Spleen (tissue), 11 donors: ENCODE measurements around the gene GARIN5B. TPM values are rescaled to one million over a fixed set of nuclear protein-coding genes. Genes with fewer than 3 reads are reported as not detected.

Experiments
- DNase-seq: peaks from one replicate; pipeline ENCODE4 v3.0.0-alpha.2; 2020
- H3K27ac ChIP-seq, 8 donors: fragments of 200-600 bp; sonication (generic) in 7 of 8; 1 replicate in 4 of 8; 2 replicates in 4 of 8; pipeline versions ENCODE4 v1.5.0 to v1.8.0; 2016 to 2021; ENCODE audit warnings: inconsistent platforms in 4 of 8, mild to moderate bottlenecking in 4 of 8, moderate library complexity in 1 of 8
- H3K27me3 ChIP-seq, 7 donors: fragments of 200-600 bp; sonication (generic) in 6 of 7; replicated peaks in 1 of 7; 1 replicate in 4 of 7; 2 replicates in 3 of 7; pipeline versions ENCODE4 v1.5.0 to v1.8.0; 2016 to 2021; ENCODE audit warnings: inconsistent platforms in 3 of 7, mild to moderate bottlenecking in 1 of 7
- H3K36me3 ChIP-seq, 6 donors: fragments of 200-600 bp; sonication (generic) in 5 of 6; 1 replicate in 4 of 6; 2 replicates in 2 of 6; pipeline versions ENCODE4 v1.5.0 to v1.8.0; 2016 to 2021; ENCODE audit warnings: inconsistent platforms in 2 of 6
- H3K4me1 ChIP-seq, 6 donors: fragments of 200-600 bp; sonication (generic) in 5 of 6; 1 replicate in 3 of 6; 2 replicates in 3 of 6; pipeline versions ENCODE4 v1.5.0 to v1.8.0; 2016 to 2021; ENCODE audit warnings: inconsistent platforms in 3 of 6
- H3K4me3 ChIP-seq, 8 donors: fragments of 200-600 bp; sonication (generic) in 7 of 8; 1 replicate in 4 of 8; 2 replicates in 4 of 8; pipeline versions ENCODE4 v1.5.0 to v1.8.0; 2016 to 2021; ENCODE audit warnings: inconsistent platforms in 4 of 8, mild to moderate bottlenecking in 4 of 8, moderate library complexity in 2 of 8
- H3K9me3 ChIP-seq, 8 donors: fragments of 200-600 bp; sonication (generic) in 7 of 8; 1 replicate in 4 of 8; 2 replicates in 4 of 8; pipeline versions ENCODE4 v1.5.0 to v1.8.0; 2016 to 2021; ENCODE audit warnings: inconsistent platforms in 4 of 8
- POLR2A ChIP-seq, 3 donors: fragments of 450-650 bp; IDR thresholded peaks; one replicate each; pipeline ENCODE4 v1.5.1; 2017; ENCODE audit warnings: antibody characterized with exemption in 3 of 3, mild to moderate bottlenecking in 1 of 3
- POLR2AphosphoS5 ChIP-seq, 3 donors: sonication (generic); formaldehyde crosslinking; IDR thresholded peaks; one replicate each; pipeline ENCODE4 v1.5.1; 2017; ENCODE audit warnings: antibody characterized with exemption in 3 of 3
- WGBS, 5 donors: extraction: QIAGEN DNeasy Blood & Tissue Kit in 3 of 5; methylation state at CpG; one replicate each; pipeline versions ENCODE4 v1.1.5 to v1.1.7; 2013 to 2018; 5-methylcytosine and 5-hydroxymethylcytosine counted together
- intact Hi-C: fragments of 100-400 bp; cut with DNase I; formaldehyde crosslinking; loops from one replicate; pipeline ENCODE4 v1.15.0; 2023; ENCODE audit warnings: low total_unique reads
- polyA plus RNA-seq, 3 donors: library from polyadenylated mRNA; stranded (reverse); fragments of 200-250 nt; gene quantifications; one replicate each; pipeline ENCODE4 v1.2.1, GENCODE V29; 2013
- total RNA-seq, 7 donors: library from RNA; depleted of rRNA in 3 of 7; stranded (reverse); fragments of >200 nt in 3 of 7; fragmentation: NEBNext Ultra II Directional in 4 of 7; extraction: Animal tissue kit (Norgen Biotek cat#: 25700) in 4 of 7; gene quantifications; one replicate each; pipeline versions ENCODE4 v1.1.0 to v1.2.1, GENCODE V29; 2016 to 2021
- TF ChIP-seq, protein P1 (sequence below), 11 experiments: fragments of 200-600 bp in 7 of 11; fragments of 450-650 bp in 4 of 11; sonication (generic) in 4 of 11; IDR thresholded peaks in 8 of 11; conservative IDR thresholded peaks in 3 of 11; 1 replicate in 7 of 11; 2 replicates in 4 of 11; pipeline versions ENCODE4 v1.4.0 to v1.8.0; 2016 to 2021; ENCODE audit warnings: antibody characterized with exemption in 11 of 11, inconsistent platforms in 4 of 11, mild to moderate bottlenecking in 1 of 11
- donor health status: healthy with polysubstance abuse.
- donor health status: DM: no; HTN: no; CAD: no; lungs with moderate emphysema.
- donor health status: DM: no; HTN: no; CAD: no.
- donor health status: Bipolar disorder and iron deficiency.
- donor health status: healthy.
- donor health status: DM: no; HTN: no; CAD: no.
- donor health status: DM: yes; HTN: yes; CAD: no.

Gene GARIN5B
- total and polyA plus RNA-seq, 10 donors, result not detected

DNA sequence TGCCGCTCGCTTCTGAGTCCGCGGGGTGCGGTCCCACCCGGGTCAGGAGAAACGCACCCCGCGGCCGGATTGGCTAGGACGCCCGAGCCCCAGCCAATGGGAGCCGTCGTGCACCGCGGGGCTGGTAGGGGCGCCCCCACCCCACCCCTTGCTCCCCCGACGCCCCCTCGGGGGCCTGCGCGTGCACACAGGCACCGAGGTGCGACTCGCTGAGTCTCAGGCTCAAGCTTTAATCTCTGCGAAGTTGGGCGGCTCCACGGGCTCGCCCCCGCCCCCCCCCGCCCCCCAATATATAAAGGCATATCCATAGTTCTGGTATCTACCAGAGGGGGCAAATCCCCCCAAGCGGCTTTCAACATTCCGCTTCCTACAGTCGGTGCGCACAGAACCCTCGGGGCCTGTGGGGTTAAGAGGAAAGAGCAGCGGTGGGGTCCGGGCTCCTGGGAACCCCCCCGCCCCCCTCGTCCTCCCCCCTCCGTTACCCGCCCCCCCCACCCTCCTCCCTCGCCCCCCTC lies 8.3 kb downstream of the GARIN5B start, which contains the start of gene COX6B2:
COX6B2 (minus strand) TSS at position 22 of the 515 bp plus-strand sequence. CDS start 198 bp downstream, outside the sequence.
- TF ChIP-seq, protein P1, sequence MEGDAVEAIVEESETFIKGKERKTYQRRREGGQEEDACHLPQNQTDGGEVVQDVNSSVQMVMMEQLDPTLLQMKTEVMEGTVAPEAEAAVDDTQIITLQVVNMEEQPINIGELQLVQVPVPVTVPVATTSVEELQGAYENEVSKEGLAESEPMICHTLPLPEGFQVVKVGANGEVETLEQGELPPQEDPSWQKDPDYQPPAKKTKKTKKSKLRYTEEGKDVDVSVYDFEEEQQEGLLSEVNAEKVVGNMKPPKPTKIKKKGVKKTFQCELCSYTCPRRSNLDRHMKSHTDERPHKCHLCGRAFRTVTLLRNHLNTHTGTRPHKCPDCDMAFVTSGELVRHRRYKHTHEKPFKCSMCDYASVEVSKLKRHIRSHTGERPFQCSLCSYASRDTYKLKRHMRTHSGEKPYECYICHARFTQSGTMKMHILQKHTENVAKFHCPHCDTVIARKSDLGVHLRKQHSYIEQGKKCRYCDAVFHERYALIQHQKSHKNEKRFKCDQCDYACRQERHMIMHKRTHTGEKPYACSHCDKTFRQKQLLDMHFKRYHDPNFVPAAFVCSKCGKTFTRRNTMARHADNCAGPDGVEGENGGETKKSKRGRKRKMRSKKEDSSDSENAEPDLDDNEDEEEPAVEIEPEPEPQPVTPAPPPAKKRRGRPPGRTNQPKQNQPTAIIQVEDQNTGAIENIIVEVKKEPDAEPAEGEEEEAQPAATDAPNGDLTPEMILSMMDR (IDR thresholded peaks at IDR 0.05 in 8 of 11, conservative IDR thresholded peaks at IDR 0.05 in 3 of 11), result no peak
- TF ChIP-seq POLR2AphosphoS5 (IDR thresholded peaks at IDR 0.05) (no peak), POLR2A (IDR thresholded peaks at IDR 0.05) (no peak)
- WGBS, 5 donors, result 3 to 7% (median 3%) methylated on average over 18 to 42 of the region's 43 CpGs
- H3K36me3 ChIP-seq, result no peaks in the 10 kb centered on the region
- H3K4me3 ChIP-seq, result peak within 1 kb of the TSS; percentile 25 to 71 (median 44)
- intact Hi-C loops, result no loop called here
- DNase-seq, result no peak
- peaks cover 9 to 29% (median 18%) of the 10 kb centered on the region in 6 donors for H3K4me1 ChIP-seq
- peak within 1 kb of the TSS in 1 of 8 donors; percentile 23 for H3K27ac ChIP-seq
- no peaks in the 10 kb centered on the region for H3K9me3 ChIP-seq
- H3K27me3 ChIP-seq, result peaks cover 0 to 90% (median 44%) of the 10 kb centered on the region in 7 donors

DNA sequence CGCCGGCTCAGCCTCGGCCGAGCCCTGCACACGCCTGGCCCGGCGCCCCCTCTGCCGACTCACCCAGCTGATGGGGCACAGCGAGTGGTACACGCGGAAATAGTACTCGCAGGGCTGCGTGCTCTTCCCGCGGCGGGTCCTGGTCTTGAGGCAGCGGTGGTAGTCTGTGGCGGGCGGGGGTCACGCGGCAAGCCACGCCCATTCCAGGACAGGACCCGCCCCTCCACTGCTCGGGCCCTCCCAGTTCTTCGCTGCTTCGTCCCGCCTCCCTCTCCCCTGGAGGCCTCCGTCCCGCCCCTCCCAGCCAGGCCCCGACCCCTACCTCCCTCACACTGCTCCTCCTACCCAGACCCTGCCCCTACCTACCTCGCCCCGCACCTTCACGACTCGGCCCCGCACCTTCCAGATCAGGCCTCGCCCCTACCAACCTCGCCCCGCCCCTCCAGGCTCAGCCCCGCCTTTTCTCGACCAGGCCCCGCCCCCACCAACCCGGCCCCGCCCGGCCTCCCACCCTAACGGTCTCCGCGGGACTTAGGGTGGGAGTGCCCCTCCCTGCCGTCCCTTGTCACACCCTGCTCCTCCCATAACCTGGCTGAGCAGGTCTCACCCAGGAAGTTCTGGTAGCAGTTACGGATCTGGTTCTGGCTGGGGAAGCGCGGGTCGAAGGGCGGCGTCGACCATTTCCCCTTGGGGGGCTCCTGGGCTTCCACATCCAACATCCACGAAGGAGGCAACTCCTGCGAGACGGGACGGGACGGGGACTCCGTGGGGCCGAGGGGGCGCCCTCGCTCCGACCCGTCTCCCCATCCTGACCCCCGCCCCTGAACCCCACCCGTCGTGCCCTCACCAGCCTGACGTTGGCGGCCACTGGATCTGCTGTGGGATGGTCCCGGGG lies 9.0 kb downstream of the GARIN5B start:
- WGBS, 5 donors, result 1 to 3% (median 2%) methylated on average over 48 to 72 of the region's 72 CpGs

DNA sequence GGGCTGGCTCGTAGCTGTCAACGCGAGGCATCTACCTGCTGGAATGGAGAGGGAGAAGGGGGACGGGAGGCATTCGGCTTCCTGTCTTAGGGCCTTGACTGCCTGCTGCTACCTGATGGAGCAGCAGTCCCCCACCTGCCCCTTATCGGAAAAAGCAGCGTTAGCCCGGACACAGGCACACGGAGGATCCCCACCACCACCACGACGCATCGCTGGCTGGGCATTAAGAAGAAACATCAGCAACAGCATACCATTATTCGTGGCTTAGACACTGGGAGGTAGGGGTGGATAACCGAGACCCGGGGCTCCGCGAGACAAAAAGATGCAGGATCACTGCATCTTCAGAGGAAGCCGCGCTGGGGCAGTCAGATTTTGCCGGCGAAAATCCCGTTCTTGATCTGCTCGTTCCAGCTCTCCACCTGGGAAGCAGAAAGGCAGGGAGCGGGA lies 9.7 kb downstream of the GARIN5B start:
- no peak for DNase-seq
- peaks cover 0 to 8% (median 0%) of the 10 kb centered on the region in 6 donors for H3K36me3 ChIP-seq
- peaks cover 9 to 29% (median 18%) of the 10 kb centered on the region in 6 donors for H3K4me1 ChIP-seq
- H3K27me3 ChIP-seq, result peaks cover 0 to 83% (median 44%) of the 10 kb centered on the region in 7 donors
- peak overlapping the region; percentile 25 to 71 (median 44) for H3K4me3 ChIP-seq
- no peaks in the 10 kb centered on the region for H3K9me3 ChIP-seq
- no peak for TF ChIP-seq POLR2AphosphoS5 (IDR thresholded peaks at IDR 0.05)
- TF ChIP-seq, protein P1 (IDR thresholded peaks at IDR 0.05 in 8 of 11, conservative IDR thresholded peaks at IDR 0.05 in 3 of 11), result no peak
- no peak for TF ChIP-seq POLR2A (IDR thresholded peaks at IDR 0.05)
- intact Hi-C loops, result no loop called here
- 4 to 20% (median 6%) methylated on average over 10 to 24 of the region's 24 CpGs for whole genome bisulfite sequencing, 5 donors
- peak overlapping the region in 1 of 8 donors; percentile 23 for H3K27ac ChIP-seq

More for the DNA sequence above, 9.0 kb downstream of the GARIN5B start:
- peak overlapping the region; percentile 25 to 71 (median 44) for H3K4me3 ChIP-seq
- H3K4me1 ChIP-seq, result peaks cover 9 to 29% (median 18%) of the 10 kb centered on the region in 6 donors
- intact Hi-C loops, result no loop called here
- DNase-seq, result peak; percentile 86
- peaks cover 0 to 90% (median 44%) of the 10 kb centered on the region in 7 donors for H3K27me3 ChIP-seq
- H3K9me3 ChIP-seq, result no peaks in the 10 kb centered on the region
- no peak for TF ChIP-seq POLR2A (IDR thresholded peaks at IDR 0.05)
- TF ChIP-seq POLR2AphosphoS5 (IDR thresholded peaks at IDR 0.05), result peak in 1 of 3 donors; percentile 69
- TF ChIP-seq, protein P1 (IDR thresholded peaks at IDR 0.05 in 8 of 11, conservative IDR thresholded peaks at IDR 0.05 in 3 of 11), result peak in 1 of 11 experiments; percentile 0
- H3K27ac ChIP-seq, result peak overlapping the region in 1 of 8 donors; percentile 23
- peaks cover 0 to 3% (median 0%) of the 10 kb centered on the region in 6 donors for H3K36me3 ChIP-seq
